GM18508 (cell line): Measurements from ENCODE around the gene WWC2.
"Not testable (repeated sequence)": the region's sequence is repeated elsewhere in the genome, so short reads cannot be mapped to it uniquely, and the experiment has no call there.

Experiments
- ATAC-seq: cut with Tn5 transposase; IDR thresholded peaks from one replicate; pipeline ENCODE4 v1.9.1; 2021; ENCODE audit warnings: moderate number of reproducible peaks; ENCODE audit not compliant: insufficient read depth, unreplicated experiment

WWC2 gene

GRCh38 chr4:183192571-183192970, 93.5 kb downstream of the WWC2 start:
- no peak for ATAC-seq

GRCh38 chr4:183193730-183194338, 94.8 kb downstream of the WWC2 start:
- ATAC-seq = not testable (repeated sequence)

GRCh38 chr4:183195534-183195933, 96.5 kb downstream of the WWC2 start:
- ATAC-seq = no peak

GRCh38 chr4:183197140-183197539, 98.1 kb downstream of the WWC2 start:
- no peak for ATAC-seq

- no peak for ATAC-seq
Measured at GRCh38 chr4:183200453-183200852, 101.4 kb downstream of the WWC2 start.

- no peak for ATAC-seq
Measured at GRCh38 chr4:183201331-183201730, 102.3 kb downstream of the WWC2 start.

GRCh38 chr4:183202523-183202922, 103.5 kb downstream of the WWC2 start:
- no peak for ATAC-seq

GRCh38 chr4:183204793-183205192, 105.7 kb downstream of the WWC2 start:
- ATAC-seq = no peak

- no peak for ATAC-seq
Measured at GRCh38 chr4:183205193-183205592, 106.1 kb downstream of the WWC2 start.

- no peak for ATAC-seq
Measured at GRCh38 chr4:183205709-183206108, 106.7 kb downstream of the WWC2 start.

- no peak for ATAC-seq
Measured at GRCh38 chr4:183211533-183211932, 112.5 kb downstream of the WWC2 start.

GRCh38 chr4:183213996-183214395, 114.9 kb downstream of the WWC2 start:
- no peak for ATAC-seq

GRCh38 chr4:183214912-183215488, 115.9 kb downstream of the WWC2 start:
- no peak for ATAC-seq

- no peak for ATAC-seq
Measured at GRCh38 chr4:183220236-183220635, 121.2 kb downstream of the WWC2 start.

- no peak for ATAC-seq
Measured at GRCh38 chr4:183223053-183223452, 124.0 kb downstream of the WWC2 start.

- ATAC-seq = no peak
Measured at GRCh38 chr4:183229397-183229796, 130.3 kb downstream of the WWC2 start.

- ATAC-seq = no peak
Measured at GRCh38 chr4:183240581-183241321, 141.7 kb downstream of the WWC2 start.

- ATAC-seq = no peak
Measured at GRCh38 chr4:183241322-183241640, 142.2 kb downstream of the WWC2 start.

- no peak for ATAC-seq
Measured at GRCh38 chr4:183241721-183242151, 142.7 kb downstream of the WWC2 start.

GRCh38 chr4:183242291-183242690, 143.2 kb downstream of the WWC2 start:
- ATAC-seq = no peak

GRCh38 chr4:183244019-183244418, 145.0 kb downstream of the WWC2 start:
- ATAC-seq = no peak

- no peak for ATAC-seq
Measured at GRCh38 chr4:183244506-183244905, 145.4 kb downstream of the WWC2 start.
